Measurements from ENCODE around the gene SLC1A3. TPM values are rescaled to one million over a fixed set of nuclear protein-coding genes. Genes with fewer than 3 reads are reported as not detected.
"Not testable (repeated sequence)": the region's sequence is repeated elsewhere in the genome, so short reads cannot be mapped to it uniquely, and the experiment has no call there.

Gene SLC1A3
- polyA plus RNA-seq = 10 to 100 TPM; 10.0 to 89.3 (median 22.9) TPM

DNA sequence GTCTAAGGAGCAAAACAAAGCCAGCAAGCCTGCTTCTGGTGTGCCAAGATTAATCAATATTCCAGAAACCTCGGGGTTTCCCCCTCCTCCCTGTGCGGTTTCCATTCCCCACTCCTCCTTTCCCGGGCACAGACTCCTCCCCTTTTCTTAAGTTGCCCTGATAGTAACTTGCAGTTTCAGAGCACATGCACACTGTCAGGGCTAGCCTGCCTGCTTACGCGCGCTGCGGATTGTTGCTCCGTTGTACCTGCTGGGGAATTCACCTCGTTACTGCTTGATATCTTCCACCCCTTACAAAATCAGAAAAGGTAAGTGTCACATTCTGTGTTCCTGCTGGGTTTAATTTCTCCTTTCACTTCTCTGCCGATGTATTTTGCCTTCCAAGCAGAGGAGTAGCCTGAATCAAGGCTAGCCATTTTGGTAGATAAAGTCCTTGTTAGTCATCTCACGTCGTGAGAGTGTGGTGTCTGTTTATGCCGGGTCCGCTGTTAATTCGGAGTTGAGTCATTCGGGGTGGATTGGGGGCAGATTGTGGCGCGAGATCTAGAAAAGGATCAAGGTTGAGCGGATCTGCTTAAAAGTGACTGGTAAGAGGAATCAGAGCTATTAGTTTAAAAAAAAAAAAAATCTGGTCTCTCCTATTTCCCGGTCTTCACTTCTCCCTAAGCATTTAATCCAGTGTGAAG lies at the start of gene SLC1A3:
Gene SLC1A3 (plus strand): TSS at position 179 of the 686 bp plus-strand sequence. CDS start 1,818 bp downstream, outside the sequence.
- no peak within 1 kb of the TSS for H3K27ac ChIP-seq (ENCODE audit: low read depth, low read length)
- 0 to 1% (median 0%) methylated on average over 20 of the region's 20 CpGs for WGBS, 3 donors

DNA sequence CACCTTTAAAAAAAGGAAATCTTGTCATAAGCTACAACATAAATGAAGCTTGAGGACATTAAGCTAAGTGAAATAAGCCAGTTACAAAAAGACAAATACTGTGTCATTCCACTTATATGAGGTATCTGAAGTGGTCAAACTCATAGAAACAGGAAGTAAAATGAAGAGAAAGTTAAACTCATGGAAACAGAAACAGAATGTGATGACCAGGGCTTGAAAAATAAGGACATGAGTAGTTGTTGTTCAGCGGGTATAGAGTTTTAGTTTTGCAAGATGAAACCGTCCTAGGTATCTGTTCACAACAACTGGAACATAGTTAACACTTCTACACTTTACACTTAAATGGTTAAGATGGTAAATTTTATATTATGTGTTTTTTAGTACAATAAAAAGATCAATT lies 47.8 kb upstream of the SLC1A3 start:
- H3K27ac ChIP-seq (ENCODE audit: low read depth, low read length) = no peak overlapping the region
- 89 to 95% (median 94%) methylated on average over 2 of the region's 2 CpGs for WGBS, 3 donors

DNA sequence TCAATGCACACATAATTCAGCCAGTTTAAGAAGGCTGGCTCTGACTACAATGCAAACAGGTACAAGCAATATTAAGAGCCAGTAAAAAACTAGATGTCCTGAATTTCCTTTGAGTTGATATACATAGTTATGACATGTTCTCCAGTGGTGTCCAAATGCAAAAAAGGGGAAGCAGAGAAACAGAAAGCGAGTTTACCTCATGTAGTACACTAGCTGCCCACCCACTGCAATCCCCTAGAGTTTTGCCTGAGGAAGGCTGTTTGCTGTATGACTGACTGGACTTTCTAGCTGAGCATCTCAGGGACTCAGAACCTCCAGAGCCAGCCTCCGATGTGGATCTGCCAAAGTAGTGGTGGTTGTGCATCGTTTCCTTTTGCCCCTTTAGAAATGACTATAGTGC lies 44.8 kb upstream of the SLC1A3 start:
- 71 to 81% (median 76%) methylated on average over 3 of the region's 3 CpGs for WGBS, 3 donors
- no peak overlapping the region for H3K27ac ChIP-seq (ENCODE audit: low read depth, low read length)

DNA sequence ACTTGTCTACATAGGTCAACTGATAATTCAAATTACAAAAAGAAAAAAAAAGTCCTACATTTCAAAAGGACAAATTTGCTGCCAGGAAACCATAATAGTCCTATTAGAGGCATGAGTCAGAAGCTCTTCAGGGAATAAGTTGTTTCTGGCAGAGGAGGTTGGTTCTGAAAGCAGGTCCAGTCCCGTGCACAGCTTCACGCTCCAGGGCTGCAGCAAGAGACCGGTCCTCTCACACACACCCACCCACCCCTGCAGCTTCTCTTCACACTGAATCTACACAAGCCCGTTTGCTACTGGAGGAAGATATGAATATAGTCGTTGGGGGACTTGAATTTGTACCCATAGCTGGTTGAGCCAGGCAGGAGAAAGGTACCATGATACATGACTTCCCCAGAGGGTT lies 36.9 kb upstream of the SLC1A3 start:
- 60 to 74% (median 68%) methylated on average over 5 of the region's 5 CpGs for WGBS, 3 donors
- no peak overlapping the region for H3K27ac ChIP-seq (ENCODE audit: low read depth, low read length)

- no peak overlapping the region for H3K27ac ChIP-seq (ENCODE audit: low read depth, low read length)
- WGBS, 3 donors = 64 to 73% (median 66%) methylated on average over 6 of the region's 6 CpGs
Observed at GRCh38 chr5:36570301-36571095, 35.9 kb upstream of the SLC1A3 start.

DNA sequence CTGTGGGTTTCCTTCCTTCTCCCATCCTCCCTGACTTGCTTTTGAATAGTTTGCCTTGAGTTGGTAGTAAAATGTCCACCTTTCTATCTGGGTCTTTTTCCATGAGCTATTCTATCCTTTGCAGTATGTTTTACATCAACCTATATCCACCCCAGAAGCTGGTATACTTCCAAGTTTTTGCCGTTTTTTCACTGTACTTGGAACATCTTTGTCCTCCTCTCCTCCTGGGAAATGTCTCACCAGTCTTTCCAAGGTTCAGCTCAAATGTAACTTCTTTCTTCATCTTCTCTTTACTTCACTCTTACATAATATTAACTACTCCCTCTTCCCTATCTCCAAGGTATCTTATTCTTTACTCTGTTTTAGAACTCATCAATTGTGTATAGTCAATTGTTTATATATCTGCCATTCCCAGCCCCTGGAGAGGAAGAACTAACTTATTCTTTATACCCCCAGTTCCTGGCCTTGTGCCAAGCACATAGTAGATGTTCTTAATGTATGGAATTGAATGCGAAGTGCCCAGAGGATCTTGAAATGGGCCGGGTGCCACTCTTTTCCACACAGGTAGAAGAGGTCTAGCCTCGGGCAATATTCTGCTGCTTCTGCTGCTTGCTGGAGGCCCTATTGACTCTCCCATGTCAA lies 34.9 kb upstream of the SLC1A3 start:
- H3K27ac ChIP-seq (ENCODE audit: low read depth, low read length) = no peak overlapping the region
- 67 to 75% (median 71%) methylated on average over 4 of the region's 4 CpGs for WGBS, 3 donors

DNA sequence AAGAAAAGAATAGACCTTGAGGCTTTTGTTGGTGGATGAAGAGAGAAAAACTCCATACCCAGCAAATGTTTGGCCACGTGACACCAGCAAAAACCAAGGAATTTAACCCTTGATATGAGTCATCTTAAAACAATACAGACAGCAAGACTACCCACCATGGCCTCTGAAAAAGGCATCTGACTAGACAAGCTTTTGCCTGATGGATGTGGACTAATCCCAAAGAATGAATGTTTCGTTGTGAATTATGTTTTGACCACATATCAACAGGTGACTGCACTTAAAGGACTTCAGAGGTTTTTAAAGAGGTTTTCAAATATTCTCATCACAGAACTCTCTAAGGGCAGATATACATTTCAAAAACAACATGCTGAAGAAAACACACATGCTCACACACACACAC lies 33.0 kb upstream of the SLC1A3 start:
- 64 to 84% (median 75%) methylated on average over 2 of the region's 2 CpGs for WGBS, 3 donors
- H3K27ac ChIP-seq (ENCODE audit: low read depth, low read length) = no peak overlapping the region

- no peak overlapping the region for H3K27ac ChIP-seq (ENCODE audit: low read depth, low read length)
- 65 to 79% (median 65%) methylated on average over 4 of the region's 4 CpGs for WGBS, 3 donors
Observed at GRCh38 chr5:36575361-36575781, 31.0 kb upstream of the SLC1A3 start.

DNA sequence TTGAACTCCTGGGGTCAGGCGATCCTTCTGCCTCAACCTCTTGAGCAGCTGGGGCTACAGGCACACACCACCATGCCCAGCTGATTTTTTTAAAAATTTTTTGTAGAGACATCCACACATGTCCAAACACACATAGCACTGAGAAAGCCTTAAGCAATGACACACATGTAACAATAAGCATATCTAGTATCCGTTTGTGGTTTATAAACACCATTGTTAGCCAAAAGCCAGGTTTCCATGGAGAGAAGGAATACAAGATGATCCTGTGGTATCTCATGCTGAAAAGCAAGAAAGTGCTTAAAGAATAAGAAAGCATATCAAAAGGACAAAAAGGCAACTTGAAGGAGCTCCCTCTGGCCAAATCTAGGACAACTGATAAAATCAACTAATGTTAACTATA lies 29.7 kb upstream of the SLC1A3 start:
- WGBS, 3 donors = 73 to 86% (median 75%) methylated on average over 2 of the region's 2 CpGs
- H3K27ac ChIP-seq (ENCODE audit: low read depth, low read length) = no peak overlapping the region

- not testable (repeated sequence) for H3K27ac ChIP-seq (ENCODE audit: low read depth, low read length)
Observed at GRCh38 chr5:36579858-36580257, 26.5 kb upstream of the SLC1A3 start.

DNA sequence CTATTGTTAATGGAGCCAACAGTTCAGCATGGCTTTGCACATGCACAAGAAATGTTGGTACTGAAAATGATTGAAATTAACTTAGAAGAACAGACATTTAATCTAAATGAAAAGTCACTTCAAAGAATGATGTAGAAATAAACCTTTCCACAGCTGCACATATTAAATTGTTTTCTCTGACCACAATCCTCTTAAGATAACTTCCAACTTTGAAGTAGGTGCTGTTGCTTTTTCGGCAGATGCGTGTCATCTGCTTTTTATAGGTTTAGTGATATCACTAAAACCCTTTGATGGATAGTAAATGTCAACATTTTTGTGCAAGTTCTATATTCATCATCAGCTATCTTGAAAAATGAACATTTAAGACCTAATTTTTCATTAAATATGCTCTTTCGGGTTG lies 25.3 kb upstream of the SLC1A3 start:
- 73 to 84% (median 82%) methylated on average over 3 of the region's 3 CpGs for WGBS, 3 donors
- no peak overlapping the region for H3K27ac ChIP-seq (ENCODE audit: low read depth, low read length)

DNA sequence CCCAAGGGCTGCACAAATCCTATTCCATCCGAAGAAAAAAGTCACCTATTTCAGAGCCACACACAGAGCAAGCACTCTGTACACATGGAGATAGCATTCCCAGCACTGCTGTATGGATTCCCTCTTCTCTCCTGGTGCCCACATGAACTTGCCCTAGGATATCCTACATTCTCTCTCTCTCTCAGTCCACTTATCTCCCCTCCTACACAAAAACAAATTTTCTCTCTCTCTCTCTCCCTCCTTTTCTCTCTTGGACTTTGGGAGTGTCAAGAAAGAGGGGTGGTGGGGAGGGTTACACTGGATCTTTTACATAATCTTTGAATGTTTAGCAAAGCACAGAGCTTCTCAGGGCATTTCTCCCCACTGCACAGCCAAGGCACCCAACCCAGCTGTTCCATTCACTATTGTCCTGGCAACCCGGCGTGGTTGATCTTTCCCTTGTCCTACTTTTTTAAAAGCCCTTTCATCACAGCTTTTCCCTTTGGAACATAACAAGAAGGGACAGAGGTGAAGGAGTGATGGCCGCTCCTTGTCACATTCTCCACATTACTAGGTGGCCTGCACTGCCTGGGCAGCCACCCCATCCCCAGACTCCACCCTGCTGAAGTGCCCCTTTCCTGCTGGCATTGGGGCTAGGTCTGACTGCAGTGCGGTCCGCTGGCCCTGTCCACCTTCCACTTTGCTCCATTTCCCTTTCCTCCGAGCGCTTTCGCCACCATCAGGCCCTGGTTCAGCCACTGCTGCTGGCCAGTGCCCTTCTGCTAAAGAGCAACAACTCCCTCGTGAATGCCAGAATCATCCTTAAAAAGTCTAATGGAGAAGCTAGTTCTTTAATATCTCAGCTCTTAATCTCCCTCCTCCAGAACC lies 22.2 kb upstream of the SLC1A3 start:
- no peak overlapping the region for H3K27ac ChIP-seq (ENCODE audit: low read depth, low read length)
- WGBS, 3 donors = 56 to 77% (median 62%) methylated on average over 10 of the region's 10 CpGs

DNA sequence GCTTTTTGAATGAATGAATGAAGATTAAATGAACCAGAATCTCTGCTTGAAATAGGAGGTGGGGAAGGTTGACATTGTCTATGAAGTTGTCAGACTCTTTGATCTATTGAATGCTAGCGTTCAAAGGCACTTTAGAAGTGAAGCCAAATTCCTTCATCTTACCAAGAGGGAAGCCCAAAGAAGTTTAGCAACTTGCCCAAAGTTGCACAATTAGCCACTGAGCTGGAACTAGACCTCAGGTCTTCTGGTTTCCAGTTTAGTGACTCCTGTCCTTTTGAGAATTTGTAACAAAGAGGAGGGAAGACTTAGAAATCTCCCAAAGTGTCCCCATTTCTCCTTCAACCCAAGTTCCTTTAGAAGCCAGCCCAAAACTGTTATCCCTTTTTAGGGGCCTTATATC lies 20.7 kb upstream of the SLC1A3 start:
- no peak overlapping the region for H3K27ac ChIP-seq (ENCODE audit: low read depth, low read length)
- 33 to 58% (median 35%) methylated on average over 1 of the region's 1 CpG for WGBS, 3 donors

- 50 to 68% (median 61%) methylated on average over 3 of the region's 3 CpGs for WGBS, 3 donors
Observed at GRCh38 chr5:36587354-36587753, 19.1 kb upstream of the SLC1A3 start.

DNA sequence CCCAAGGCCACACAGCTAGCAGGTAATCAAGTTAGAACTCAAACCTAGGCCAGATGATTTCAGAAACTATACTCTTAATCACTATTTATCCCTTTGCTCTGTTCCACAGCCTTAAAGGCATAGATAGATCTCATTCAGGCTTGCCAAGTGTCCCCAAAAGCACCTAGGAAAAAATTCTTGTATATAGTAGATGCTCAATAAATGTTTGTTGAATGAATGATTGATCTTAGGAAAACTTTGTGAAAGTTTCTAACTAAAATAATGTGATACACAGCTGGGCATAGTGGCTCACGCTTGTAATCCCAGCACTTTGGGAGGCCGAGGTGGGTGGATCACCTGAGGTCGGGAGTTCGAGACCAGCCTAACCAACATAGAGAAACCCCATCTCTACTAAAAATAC lies 16.7 kb upstream of the SLC1A3 start:
- WGBS, 3 donors = 82 to 98% (median 90%) methylated on average over 3 to 4 of the region's 4 CpGs
- H3K27ac ChIP-seq (ENCODE audit: low read depth, low read length) = not testable (repeated sequence)

More at GRCh38 chr5:36587354-36587753, 19.1 kb upstream of the SLC1A3 start:
- no peak overlapping the region for H3K27ac ChIP-seq (ENCODE audit: low read depth, low read length)

- H3K27ac ChIP-seq (ENCODE audit: low read depth, low read length) = no peak overlapping the region
- WGBS, 3 donors = 60 to 80% (median 73%) methylated on average over 7 of the region's 7 CpGs
Observed at GRCh38 chr5:36590513-36591286, 15.7 kb upstream of the SLC1A3 start.

GRCh38 chr5:36593867-36594266 lies 12.5 kb upstream of the SLC1A3 start:
- no peak overlapping the region for H3K27ac ChIP-seq (ENCODE audit: low read depth, low read length)
- WGBS, 3 donors = 50 to 66% (median 59%) methylated on average over 4 of the region's 4 CpGs

- 96 to 100% (median 98%) methylated on average over 1 of the region's 1 CpG for WGBS, 3 donors
- H3K27ac ChIP-seq (ENCODE audit: low read depth, low read length) = no peak overlapping the region
Observed at GRCh38 chr5:36596247-36596646, 10.2 kb upstream of the SLC1A3 start.

Measured in adipose tissue (tissue), 3 donors.